Tibial artery (tissue), 4 donors: ENCODE measurements around the gene OR52L1.

Experiments used
- DNase-seq, 2 donors: peaks; one replicate each; pipeline ENCODE4 v3.0.0-alpha.2; 2019
- H3K27ac ChIP-seq, 2 donors: fragments of 200-600 bp; sonication (generic) in 1 of 2; 1 replicate in 1 of 2; 2 replicates in 1 of 2; pipeline ENCODE4 v1.5.1; 2018 to 2019; ENCODE audit warnings: mild to moderate bottlenecking in 1 of 2
- H3K27me3 ChIP-seq, 2 donors: fragments of 200-600 bp; sonication (generic) in 1 of 2; one replicate each; pipeline versions ENCODE4 v1.5.1 to v1.6.0; 2016 to 2019
- H3K36me3 ChIP-seq, 3 donors: fragments of 200-600 bp; sonication (generic) in 2 of 3; one replicate each; pipeline ENCODE4 v1.5.1; 2016 to 2019; ENCODE audit warnings: mild to moderate bottlenecking in 2 of 3
- H3K4me1 ChIP-seq, 4 donors: fragments of 200-600 bp; sonication (generic) in 2 of 4; 1 replicate in 3 of 4; 2 replicates in 1 of 4; pipeline ENCODE4 v1.5.1; 2016 to 2019
- H3K4me3 ChIP-seq, 2 donors: fragments of 200-600 bp; sonication (generic) in 1 of 2; 1 replicate in 1 of 2; 2 replicates in 1 of 2; pipeline ENCODE4 v1.5.1; 2018 to 2019; ENCODE audit warnings: mild to moderate bottlenecking in 2 of 2
- H3K9me3 ChIP-seq, 3 donors: fragments of 200-600 bp; sonication (generic) in 1 of 3; one replicate each; pipeline ENCODE4 v1.5.1; 2016 to 2019
- intact Hi-C: fragments of 100-400 bp; cut with DNase I; formaldehyde crosslinking; loops from one replicate; pipeline ENCODE4 v1.15.0; 2023; ENCODE audit warnings: low total_unique reads
- TF ChIP-seq, protein P1 (sequence below), 2 experiments: fragments of 200-600 bp in 1 of 2; fragments of 450-650 bp in 1 of 2; IDR thresholded peaks; one replicate each; pipeline ENCODE4 v1.5.1; 2017 to 2019; ENCODE audit warnings: antibody characterized with exemption in 2 of 2, mild to moderate bottlenecking in 1 of 2, moderate library complexity in 1 of 2

OR52L1 gene

DNA sequence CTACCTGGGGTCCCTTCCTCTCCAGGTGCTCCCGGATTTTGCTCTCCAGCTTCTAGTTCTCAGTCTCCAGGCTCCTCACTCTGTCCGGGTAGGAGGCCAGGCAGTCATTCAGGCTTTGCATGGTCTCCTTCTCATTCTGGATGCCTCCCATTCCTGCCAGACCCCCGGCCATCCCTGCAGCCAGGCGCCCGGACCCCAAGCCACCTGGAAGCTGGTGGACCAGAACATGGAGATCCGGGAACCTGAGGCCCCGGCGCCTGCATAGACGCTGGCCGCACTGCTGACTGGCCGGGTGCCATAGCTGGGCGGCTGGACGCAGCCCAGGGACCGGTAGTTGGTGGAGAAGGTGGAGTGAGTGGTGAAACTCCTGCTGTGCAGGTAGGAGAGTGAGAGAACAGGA lies 8.0 kb upstream of the OR52L1 start:
- no peak overlapping the region for H3K4me3 ChIP-seq
- no peaks in the 10 kb centered on the region for H3K9me3 ChIP-seq
- intact Hi-C loops, result no loop called here
- no peaks in the 10 kb centered on the region for H3K27me3 ChIP-seq
- no peaks in the 10 kb centered on the region for H3K4me1 ChIP-seq
- no peaks in the 10 kb centered on the region for H3K36me3 ChIP-seq
- DNase-seq, result no peak
- TF ChIP-seq, protein P1, sequence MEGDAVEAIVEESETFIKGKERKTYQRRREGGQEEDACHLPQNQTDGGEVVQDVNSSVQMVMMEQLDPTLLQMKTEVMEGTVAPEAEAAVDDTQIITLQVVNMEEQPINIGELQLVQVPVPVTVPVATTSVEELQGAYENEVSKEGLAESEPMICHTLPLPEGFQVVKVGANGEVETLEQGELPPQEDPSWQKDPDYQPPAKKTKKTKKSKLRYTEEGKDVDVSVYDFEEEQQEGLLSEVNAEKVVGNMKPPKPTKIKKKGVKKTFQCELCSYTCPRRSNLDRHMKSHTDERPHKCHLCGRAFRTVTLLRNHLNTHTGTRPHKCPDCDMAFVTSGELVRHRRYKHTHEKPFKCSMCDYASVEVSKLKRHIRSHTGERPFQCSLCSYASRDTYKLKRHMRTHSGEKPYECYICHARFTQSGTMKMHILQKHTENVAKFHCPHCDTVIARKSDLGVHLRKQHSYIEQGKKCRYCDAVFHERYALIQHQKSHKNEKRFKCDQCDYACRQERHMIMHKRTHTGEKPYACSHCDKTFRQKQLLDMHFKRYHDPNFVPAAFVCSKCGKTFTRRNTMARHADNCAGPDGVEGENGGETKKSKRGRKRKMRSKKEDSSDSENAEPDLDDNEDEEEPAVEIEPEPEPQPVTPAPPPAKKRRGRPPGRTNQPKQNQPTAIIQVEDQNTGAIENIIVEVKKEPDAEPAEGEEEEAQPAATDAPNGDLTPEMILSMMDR (IDR thresholded peaks at IDR 0.05), result no peak
- no peak overlapping the region for H3K27ac ChIP-seq

- no peaks in the 10 kb centered on the region for H3K4me1 ChIP-seq
- H3K36me3 ChIP-seq, result no peaks in the 10 kb centered on the region
- DNase-seq, result no peak
- H3K4me3 ChIP-seq, result no peak overlapping the region
- no peaks in the 10 kb centered on the region for H3K27me3 ChIP-seq
- intact Hi-C loops, result no loop called here
- no peak overlapping the region for H3K27ac ChIP-seq
- H3K9me3 ChIP-seq, result no peaks in the 10 kb centered on the region
- TF ChIP-seq, protein P1 (IDR thresholded peaks at IDR 0.05), result peak in 1 of 2 experiments; percentile 24
These were observed 5.9 kb upstream of the OR52L1 start for GRCh38 chr11:5992604-5993251.

GRCh38 chr11:5992150-5992549 lies 5.4 kb upstream of the OR52L1 start:
- Histone ChIP-seq H3K9me3 (no peaks in the 10 kb centered on the region), H3K36me3 (no peaks in the 10 kb centered on the region), H3K4me3 (no peak overlapping the region), H3K27ac (no peak overlapping the region), H3K27me3 (no peaks in the 10 kb centered on the region), H3K4me1 (no peaks in the 10 kb centered on the region)
- TF ChIP-seq, protein P1 (IDR thresholded peaks at IDR 0.05), result no peak
- intact Hi-C loops, result no loop called here
- DNase-seq, result no peak

GRCh38 chr11:5989203-5989602 lies 2.4 kb upstream of the OR52L1 start:
- Histone ChIP-seq H3K36me3 (no peaks in the 10 kb centered on the region), H3K4me3 (no peak overlapping the region), H3K27me3 (no peaks in the 10 kb centered on the region), H3K27ac (no peak overlapping the region), H3K9me3 (no peaks in the 10 kb centered on the region), H3K4me1 (no peaks in the 10 kb centered on the region)
- TF ChIP-seq, protein P1 (IDR thresholded peaks at IDR 0.05), result no peak
- DNase-seq, result no peak
- intact Hi-C loops, result no loop called here

DNA sequence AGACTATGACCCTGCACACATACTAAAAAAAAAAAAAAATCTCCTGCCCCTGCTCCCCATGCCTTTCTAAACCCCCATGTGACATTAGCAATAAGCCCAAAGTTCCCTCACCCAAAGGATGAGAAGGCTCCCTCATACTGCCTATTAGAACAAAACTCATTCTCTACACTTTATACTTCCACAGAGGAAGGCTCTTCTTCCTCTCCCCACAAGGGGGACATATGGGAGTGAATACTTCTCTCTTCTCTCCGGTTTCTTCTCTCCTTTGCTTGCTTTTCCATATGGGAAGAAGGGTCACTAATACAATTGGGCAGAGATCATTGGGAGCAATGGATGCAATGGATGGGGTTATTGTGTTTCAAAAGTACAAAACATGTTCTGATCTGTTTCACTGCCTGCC lies 3.3 kb downstream of the OR52L1 start:
- intact Hi-C loops, result no loop called here
- TF ChIP-seq, protein P1 (IDR thresholded peaks at IDR 0.05), result no peak
- no peak overlapping the region for H3K27ac ChIP-seq
- H3K4me3 ChIP-seq, result no peak overlapping the region
- H3K9me3 ChIP-seq, result peaks cover 0 to 3% (median 0%) of the 10 kb centered on the region in 3 donors
- no peak for DNase-seq
- H3K27me3 ChIP-seq, result peaks cover 0 to 6% of the 10 kb centered on the region in 2 donors
- no peaks in the 10 kb centered on the region for H3K4me1 ChIP-seq
- H3K36me3 ChIP-seq, result no peaks in the 10 kb centered on the region

DNA sequence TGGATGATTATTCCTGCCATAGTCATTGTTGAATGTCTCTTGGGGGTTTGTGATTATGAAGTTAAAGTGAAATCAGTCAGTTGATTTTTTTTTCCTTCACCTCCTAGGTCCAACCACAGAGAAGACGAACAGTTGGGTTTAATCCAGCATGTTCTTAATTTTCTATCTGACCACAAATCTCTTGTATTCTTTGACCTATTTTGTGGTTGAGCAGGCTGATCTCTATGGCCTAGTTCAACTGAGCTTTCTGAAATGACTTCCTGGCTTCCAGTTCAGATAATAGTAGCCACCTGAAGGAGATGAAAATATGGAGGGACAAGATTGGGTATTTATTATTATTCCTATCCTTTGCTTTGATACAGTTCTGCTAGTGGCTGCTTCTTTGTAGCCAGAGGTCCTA lies 13.3 kb downstream of the OR52L1 start:
- intact Hi-C loops, result no loop called here
- TF ChIP-seq, protein P1 (IDR thresholded peaks at IDR 0.05), result no peak
- H3K36me3 ChIP-seq, result no peaks in the 10 kb centered on the region

More for the DNA sequence above, 13.3 kb downstream of the OR52L1 start:
- no peak overlapping the region for H3K4me3 ChIP-seq
- DNase-seq, result no peak
- no peaks in the 10 kb centered on the region for H3K9me3 ChIP-seq
- H3K27ac ChIP-seq, result no peak overlapping the region
- H3K4me1 ChIP-seq, result no peaks in the 10 kb centered on the region
- no peaks in the 10 kb centered on the region for H3K27me3 ChIP-seq
